ENCODE measurements around the gene RASSF3.

Gene RASSF3

GRCh38 chr12:64745259-64745807, 135.0 kb downstream of the RASSF3 start:
- Histone ChIP-seq H2AFZ (ENCODE audit: low read depth, low read length) (no peak overlapping the region), H3K4me3 (ENCODE audit: low read length) (no peak overlapping the region), H3K27me3 (ENCODE audit: insufficient read depth, low read length) (no peaks in the 10 kb centered on the region), H3K4me1 (ENCODE audit: insufficient read depth, low read length) (no peaks in the 10 kb centered on the region), H3K9me3 (ENCODE audit: low read length) (peaks cover 2% of the 10 kb centered on the region), H3K36me3 (ENCODE audit: insufficient read depth, low read length) (peaks cover 52% of the 10 kb centered on the region)

- Histone ChIP-seq H3K9me3 (ENCODE audit: low read length) (peaks cover 2% of the 10 kb centered on the region), H3K4me1 (ENCODE audit: insufficient read depth, low read length) (no peaks in the 10 kb centered on the region), H3K36me3 (ENCODE audit: insufficient read depth, low read length) (peaks cover 53% of the 10 kb centered on the region), H3K4me3 (ENCODE audit: low read length) (no peak overlapping the region), H3K27me3 (ENCODE audit: insufficient read depth, low read length) (no peaks in the 10 kb centered on the region), H2AFZ (ENCODE audit: low read depth, low read length) (no peak overlapping the region)
Measured at GRCh38 chr12:64745980-64746379, 135.7 kb downstream of the RASSF3 start.

- Histone ChIP-seq H3K4me1 (ENCODE audit: insufficient read depth, low read length) (no peaks in the 10 kb centered on the region), H3K9me3 (ENCODE audit: low read length) (peaks cover 2% of the 10 kb centered on the region), H2AFZ (ENCODE audit: low read depth, low read length) (no peak overlapping the region), H3K27me3 (ENCODE audit: insufficient read depth, low read length) (no peaks in the 10 kb centered on the region), H3K36me3 (ENCODE audit: insufficient read depth, low read length) (peaks cover 55% of the 10 kb centered on the region), H3K4me3 (ENCODE audit: low read length) (no peak overlapping the region)
Measured at GRCh38 chr12:64746663-64747062, 136.4 kb downstream of the RASSF3 start.
